CD4-positive, alpha-beta T cell treated with Interleukin-1 beta for 1 hour (primary cell): ENCODE results near the gene MAP2K1.

ENCODE experiments used
- DNase-seq, 2 donors: peaks; one replicate each; pipeline ENCODE4 v3.0.0-alpha.2; 2020 to 2022

The MAP2K1 gene

DNA sequence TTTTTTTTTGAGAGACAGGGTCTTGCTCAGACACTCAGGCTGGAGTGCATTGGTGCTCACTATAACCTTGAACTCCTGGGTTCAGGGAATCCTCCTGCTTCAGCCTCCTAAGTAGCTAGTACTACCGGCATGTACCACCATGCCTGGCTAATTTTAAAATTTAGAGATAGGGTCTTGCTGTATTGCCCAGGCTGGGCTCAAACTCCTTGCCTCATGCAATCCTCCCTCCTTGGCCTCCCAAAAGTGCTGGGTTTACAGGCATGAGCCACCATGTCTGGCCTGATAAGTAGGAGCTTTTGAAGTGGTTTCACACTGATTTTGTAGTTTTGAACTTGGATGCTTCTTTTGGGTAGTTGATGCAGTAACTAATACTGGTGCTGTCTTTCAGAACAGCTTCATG is 7.8 kb downstream of the MAP2K1 start:
- no peak for DNase-seq

DNA sequence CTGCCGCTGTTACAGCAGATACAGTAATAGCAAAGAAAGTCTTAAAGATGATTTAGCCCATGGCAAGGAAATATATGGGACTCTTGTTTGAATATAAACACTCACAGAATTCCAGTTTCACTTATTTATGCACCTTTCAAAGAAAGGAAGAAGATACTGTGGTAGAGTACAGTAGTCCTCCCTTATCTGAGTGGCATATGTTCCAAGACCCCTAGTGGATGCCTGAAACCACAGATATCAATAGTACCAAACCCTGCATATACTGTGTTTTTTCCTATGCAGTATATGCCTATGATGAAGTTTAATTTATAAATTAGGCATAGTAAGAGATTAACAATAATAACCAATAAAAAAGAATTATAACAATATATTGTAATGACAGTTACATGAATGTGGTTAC is 8.2 kb downstream of the MAP2K1 start:
- no peak for DNase-seq

DNA sequence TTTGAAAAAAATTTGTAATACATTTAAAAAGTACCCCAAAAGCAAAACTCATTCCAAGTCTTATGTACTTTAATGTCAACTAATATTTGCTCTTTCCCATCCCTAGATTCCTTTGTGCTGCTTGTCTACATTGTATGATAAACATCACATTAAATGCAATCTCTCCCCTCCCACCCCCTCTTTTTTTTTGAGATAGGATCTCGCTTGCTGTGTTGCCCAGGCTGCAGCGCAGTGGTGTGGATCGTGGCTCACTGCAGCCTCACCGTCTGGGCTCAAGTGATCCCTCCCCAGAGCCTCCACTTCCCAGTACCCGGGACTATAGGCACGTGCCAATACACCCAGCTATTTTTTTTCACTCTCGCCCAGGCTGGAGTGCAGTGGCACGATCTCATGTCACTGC is 12.6 kb downstream of the MAP2K1 start:
- no peak for DNase-seq

DNA sequence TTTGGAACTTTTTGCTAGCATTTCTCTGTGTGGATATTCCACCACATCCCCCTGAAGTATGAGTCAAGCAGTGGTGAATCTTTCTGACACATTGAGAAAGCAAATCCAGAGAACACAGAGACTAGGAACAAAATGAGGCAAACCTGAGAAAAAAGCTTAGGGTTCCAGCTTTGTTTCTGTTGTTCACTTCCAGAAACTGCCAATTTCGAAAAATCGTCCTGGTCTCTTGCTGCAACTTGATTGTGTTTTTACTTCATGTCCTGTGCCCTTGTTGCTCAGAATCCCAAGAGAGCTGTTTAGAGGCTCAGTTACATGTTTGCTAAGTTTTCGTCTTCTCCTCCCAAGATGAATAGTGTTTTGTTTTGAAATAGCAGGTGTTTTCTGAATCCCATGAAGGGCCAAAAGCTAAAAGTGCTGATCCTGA is 13.7 kb downstream of the MAP2K1 start:
- no peak for DNase-seq

DNA sequence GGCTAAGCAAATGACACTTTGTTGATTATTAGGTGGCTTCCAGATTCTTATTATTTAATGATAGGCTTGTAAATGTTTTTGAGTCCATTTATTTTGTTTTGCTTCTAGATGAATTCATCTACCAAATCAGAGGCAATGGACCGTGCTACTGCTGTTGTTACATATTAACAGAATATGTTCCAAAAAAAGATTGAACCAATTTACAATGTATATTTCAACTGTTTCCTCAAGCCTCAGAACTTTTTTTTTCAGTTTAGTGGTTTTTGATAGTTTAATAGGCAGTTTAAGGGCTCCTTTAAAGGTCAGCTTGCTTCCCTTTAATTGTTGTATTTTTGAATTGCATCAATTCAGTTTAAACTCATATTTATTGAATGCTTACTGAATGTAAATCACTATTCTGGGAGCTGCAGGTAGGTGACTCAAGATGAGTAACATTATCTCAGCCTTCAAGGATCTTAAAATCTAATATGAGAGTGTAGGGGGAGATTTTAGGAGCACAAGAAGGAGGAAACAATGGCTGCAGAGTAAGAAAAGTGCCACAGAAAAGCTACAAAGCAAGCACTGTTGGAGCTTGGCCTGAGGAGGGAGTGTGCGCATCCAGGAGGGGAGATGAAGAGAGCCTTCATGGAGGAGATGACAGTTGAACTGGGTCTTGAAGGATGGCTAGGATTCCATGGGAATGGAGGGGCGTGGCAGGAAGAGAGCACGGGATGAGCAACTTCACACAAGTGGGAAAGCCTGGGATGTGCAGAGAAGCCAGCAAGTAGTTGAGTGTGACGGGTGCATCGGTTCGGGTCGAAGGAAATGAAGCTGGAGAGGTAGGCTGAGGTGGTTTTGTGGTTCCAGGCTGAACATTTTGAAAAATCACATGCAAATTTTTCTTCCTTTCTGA is 14.7 kb downstream of the MAP2K1 start:
- DNase-seq, result peak in 1 of 2 donors; percentile 14

DNA sequence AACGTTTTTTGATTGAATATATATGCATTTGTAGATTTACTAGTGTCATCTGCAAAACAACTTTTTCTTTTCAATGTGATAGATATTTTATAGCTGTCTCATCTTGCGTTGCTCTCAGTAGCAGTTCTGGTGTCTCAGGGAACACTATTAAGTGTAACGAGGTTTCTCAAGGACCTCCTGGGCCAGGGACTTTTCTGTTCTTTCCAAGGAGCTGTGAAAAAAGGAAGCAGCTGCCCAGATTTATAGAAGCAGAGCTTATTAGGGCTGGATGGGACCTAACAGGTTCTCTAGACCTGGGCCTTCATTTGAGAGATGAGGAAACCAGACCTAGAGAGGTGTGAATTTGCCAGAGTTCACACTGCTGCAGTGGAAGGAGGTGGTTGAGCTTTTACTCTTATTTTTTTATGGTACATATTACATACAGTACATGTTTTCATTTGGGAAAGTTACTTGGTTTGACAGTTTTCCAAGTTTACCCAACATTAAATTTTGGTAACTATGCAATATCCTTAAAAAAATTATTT is 16.1 kb downstream of the MAP2K1 start:
- DNase-seq, result no peak

DNA sequence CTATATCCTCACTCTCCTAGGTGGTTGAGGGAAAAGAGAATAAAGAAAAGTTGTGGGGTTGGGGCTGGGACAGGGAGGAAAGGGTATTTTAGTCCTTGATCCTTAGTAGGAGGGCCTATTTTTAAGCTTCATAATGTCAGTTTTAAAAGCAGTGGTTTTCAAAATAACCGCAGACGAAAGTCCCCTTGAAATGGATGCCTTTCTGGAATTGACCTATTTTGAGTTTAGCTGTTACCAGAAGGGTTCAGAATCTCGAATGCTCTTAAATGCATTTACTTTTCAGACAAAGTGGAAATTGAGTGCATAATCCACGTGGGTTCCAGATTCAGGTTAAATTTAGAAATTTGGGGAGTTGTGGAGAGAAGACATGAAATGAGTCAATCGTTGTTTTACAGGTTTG is 16.6 kb downstream of the MAP2K1 start:
- no peak for DNase-seq

DNA sequence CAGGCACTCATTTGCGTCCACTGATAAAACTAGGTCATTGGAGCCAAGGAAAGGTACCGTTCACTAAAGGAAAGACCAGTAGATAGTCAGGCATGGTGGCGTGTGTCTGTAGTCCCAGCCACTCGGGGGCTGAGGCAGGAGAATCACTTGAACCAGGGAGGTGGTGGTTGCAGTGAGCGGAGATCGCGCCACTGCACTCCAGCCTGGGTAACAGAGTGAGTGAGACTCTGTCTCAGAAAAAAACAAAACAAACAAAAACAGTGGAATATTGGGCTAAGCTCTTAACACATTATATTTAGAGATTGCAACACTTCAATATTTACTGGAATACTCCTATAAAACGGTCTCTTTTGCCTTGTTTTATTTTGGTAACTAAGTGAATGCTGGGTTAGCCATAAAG is 17.4 kb downstream of the MAP2K1 start:
- no peak for DNase-seq

DNA sequence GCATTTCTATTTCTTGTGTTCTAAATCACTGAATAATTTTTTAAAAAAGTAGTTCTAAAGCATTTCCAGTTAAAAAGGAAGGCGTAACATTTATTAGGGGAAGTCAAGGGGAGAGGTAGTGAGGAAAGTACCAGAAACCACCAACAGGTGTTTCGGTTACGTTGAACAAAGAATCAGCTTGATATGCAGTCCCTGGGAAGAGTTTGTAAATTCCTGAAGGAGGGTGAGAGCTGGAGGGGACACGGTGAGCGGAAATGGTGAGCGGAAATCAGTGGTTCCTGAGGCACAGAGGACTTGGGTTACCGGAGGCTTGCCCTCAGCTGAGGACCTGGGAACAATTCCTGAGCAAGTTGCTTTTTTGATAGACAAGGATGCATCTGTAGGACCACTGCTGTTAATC is 17.8 kb downstream of the MAP2K1 start:
- DNase-seq, result no peak

DNA sequence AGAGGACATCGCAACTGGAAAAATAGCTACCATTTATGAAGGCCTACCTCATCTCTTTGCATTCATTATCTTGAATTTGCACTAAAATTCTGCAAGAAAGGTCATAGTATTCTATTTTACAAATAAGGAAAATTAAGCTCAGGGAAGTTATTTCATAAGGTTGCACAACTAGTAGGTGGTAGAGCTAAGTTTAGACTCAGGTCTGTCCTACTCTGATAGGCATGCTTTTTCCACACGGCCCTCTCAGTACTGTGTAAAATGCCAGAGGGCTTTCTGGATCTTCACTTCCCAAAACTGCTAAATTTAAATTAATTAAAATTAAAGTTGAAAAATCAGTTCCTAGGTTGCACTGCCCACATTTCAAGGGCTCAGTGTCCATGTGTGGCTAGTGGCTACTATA is 18.3 kb downstream of the MAP2K1 start:
- DNase-seq, result no peak

DNA sequence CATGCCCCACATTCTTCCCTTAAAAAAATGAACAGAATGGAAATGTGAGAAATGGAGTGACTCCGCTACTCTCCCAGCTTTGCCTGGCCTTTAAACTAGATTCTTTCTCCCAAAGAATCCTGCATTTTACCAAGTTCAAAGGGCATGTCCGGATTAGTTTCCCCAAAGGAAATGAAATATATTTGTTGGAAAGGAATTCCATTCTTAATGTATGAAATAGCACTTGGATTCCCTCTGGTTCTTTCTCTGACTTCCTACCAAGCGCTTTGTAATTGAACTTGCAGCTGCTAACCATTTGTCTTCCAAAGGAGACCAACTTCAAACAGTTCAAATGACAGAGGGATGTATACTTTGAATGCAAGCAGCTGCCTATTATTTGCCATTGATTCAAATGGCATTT is 18.9 kb downstream of the MAP2K1 start:
- DNase-seq, result no peak

DNA sequence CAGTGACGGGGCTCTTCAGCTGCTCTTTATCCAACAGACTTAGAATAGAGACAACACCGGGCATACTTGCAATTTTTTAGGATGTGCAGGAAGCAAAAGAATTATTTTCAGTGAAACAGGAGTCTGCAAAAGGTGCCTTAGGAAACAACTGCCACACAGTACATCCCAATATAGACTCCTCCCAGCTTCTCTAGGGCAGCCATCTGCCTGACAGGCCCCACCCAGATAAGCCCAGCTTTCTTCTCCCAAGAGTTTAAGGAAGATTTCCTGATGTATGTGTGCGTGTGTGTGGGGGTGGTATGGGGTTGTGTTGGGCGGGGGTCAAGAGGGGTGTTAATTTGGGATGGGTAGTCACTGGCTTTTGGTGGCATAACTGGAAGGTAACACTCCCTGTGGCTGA is 21.5 kb downstream of the MAP2K1 start:
- no peak for DNase-seq

DNA sequence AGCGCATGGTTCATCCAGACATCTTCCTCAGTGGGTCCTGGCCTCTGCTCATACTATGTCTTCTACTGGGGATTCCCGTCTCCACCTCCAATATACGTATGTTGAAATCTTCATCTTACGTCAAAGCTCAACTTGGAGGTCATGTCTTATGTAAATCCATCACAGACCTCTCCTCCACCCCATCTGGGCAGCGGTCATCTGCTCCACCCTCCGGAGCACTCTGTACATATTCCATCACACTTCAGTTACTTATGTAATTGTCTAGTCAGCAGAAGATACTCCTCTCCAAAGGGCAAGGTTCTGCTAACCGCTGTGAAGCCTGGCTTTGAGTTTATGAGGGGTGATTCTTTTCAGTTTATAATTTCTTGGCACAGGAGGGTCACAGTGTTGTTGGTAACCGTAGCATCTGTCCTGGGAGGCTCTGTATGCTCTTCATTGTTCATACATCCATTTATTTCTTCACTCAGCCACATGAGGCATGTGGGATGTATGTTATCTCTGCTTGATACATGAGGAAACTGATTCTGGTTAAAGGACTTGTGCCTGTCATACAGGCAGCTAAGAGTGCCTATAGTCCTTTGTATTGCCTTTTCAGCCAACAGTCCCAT is 22.1 kb downstream of the MAP2K1 start:
- peak in 1 of 2 donors; percentile 68 for DNase-seq

DNA sequence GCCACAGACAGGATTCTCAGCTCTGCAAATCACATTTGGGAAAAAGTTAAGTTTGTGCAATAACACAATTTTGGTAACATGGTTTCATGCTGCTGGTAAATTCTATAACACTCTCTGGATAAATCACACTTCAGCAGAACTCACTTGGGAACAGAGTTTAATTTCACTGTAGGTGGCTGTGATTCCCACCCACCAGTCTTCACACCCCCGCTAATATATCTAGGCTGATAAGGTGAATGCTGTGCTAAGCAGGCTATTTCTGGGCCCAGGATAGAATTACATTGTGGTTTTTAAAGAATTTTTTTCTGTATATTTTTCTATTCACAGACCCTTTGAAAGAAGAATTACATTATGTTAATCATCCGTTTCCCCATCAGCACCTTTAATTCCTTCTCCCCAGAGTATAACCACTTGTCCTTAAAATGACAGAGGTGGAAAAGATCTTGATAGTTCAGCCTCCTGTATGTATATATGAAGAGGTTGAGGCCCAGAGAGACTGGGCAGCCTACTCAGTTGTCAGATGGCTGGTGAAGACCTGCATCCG is 22.9 kb downstream of the MAP2K1 start:
- DNase-seq, result no peak

DNA sequence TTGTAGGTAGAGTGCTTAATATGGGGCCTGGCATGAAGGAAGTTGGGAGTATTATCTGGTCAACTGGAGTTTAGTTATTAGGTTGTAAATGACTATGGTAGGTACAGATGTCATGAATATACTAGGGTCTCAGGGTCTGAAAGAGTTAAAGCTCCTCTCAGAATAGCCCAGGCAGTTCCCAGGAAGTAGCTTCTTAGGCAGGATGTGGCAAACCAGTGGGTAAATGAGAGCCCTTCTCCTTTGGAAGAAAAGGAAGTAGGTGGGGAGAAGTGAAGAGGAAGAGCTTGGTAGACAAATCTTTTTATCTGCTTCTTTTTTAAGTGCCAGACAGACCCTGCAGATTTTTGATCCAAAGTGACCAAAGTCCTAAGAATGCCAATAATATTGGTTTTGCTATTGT is 24.5 kb downstream of the MAP2K1 start:
- DNase-seq, result peak in 1 of 2 donors; percentile 18

DNA sequence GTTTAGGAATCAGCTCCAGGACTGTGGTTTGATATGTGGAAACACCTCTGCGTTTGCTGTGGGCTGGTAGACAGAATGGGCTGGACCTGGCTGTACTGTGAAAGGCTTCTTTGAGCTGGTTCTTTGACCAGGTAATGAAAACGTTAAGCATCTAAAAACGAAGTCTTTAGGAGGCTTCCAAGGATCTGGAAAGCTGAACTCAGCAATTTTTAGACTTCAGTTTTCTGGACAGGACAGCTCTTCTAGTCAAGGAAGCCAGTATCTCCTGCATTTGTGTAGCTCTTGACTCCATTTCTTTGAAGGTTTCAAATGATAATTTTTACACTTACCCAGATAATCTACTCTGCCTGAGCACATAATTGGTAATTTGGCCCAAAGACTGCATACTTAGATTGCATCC is 25.5 kb downstream of the MAP2K1 start:
- DNase-seq, result no peak

DNA sequence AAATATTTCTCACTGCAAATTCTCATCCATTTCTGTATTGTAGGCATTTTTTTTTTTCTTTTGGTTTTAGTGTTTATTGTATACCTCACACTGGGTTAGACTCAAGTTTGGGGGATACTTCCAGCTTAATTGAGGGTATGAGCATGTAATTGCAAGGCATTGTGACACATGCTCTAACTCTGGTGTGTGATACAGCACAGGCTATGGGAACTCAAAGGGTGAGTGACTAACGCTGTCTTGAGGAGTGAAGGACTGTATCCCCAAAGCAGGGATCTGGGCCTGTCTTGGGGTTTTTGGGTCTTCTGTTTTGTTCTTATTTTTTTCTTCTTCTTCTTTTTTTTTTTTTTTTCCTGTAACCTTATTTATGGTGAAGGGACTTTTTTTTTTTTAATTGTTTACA is 26.9 kb downstream of the MAP2K1 start:
- DNase-seq, result no peak

DNA sequence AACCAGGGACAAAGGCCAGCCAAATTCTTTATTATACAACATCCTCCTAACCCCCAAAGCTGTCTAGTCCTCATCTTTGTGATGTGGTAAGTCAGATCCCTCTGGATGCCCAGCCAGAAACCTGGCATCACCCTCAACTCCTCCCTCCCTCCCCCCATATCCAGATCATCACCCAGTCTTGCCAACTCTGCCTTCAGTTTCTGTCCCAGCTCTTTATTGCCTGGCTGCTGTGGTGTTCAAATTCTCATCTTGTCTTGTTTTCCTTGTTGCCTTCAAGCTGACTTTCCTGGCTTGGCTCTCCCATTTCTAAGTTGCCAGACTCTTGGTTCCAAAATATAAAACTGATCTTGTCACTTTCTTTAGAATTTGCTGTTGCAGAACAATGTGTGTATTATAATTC is 28.6 kb downstream of the MAP2K1 start:
- DNase-seq, result no peak

DNA sequence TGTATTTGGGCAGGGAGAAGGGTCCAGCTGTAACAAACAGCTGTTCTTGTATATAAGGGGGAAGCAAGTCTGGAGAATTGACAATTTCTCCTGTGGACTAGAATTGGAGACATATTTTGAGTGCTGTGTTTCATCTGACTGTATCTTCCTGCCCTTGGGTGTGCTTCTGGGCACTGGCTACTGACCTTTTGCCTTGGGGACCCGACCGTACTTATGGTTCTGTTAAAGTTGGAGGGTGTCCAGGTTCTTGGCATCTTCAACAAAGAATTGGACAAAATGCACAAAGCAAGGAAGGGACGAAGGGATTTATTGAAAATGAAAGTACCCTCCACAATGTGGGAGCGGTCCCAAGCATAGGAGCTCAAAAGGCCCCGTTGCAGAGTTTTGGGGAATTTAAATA is 31.0 kb downstream of the MAP2K1 start:
- no peak for DNase-seq

DNA sequence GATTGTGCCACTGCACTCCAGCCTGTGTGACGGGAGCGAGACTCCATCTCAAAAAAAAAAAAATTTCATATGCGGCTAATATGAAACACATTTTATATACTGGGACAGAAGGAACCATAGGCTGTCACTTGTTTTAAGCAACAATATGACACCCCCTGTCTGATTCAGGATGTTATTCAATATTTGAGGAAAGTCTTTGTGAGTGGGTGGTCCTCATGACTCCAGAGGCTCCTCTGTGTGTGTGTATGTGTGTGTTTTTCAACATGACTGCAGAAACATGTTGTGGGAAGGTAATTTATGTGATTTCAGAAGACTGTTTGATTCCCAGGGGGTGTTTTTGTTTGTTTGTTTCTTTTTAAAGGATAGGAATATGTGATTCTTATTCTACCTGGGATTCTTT is 32.8 kb downstream of the MAP2K1 start:
- no peak for DNase-seq

DNA sequence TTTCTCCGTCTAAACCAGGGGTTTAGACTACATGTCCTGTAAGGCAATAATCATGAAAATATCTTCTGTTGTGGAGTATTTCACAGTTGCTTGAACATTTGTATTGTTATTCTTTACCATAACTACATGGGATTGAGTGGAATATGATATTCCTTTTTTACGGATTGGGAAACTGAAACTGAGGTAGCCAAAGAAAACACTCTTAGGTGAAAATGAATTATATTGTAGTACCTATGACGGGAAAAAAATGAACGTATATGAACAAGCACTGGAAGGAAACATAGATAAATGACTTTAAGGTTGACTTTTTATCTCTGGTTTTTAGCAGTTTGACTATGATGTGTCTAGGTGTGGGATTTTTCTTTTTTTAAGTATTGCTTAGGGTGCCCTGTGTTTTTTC is 35.6 kb downstream of the MAP2K1 start:
- no peak for DNase-seq

DNA sequence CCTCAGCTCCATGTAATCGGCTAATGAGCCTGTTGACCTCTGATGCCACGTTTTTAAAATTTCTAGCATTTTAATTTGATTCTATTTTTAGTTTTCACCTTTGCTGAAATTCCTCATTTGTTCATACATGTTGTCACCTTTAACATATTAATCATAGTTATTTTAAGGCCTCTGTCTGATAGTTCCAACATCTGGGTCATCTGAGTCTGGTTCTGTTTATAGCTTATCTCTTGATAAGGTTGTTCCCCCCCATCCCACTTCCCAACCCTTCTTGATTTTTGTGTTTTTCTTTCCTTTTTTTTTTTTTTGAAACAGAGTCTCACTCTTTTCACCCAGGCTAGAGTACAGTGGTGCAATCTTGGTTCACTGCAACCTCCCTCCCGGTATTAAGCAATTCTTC is 36.4 kb downstream of the MAP2K1 start:
- no peak for DNase-seq

DNA sequence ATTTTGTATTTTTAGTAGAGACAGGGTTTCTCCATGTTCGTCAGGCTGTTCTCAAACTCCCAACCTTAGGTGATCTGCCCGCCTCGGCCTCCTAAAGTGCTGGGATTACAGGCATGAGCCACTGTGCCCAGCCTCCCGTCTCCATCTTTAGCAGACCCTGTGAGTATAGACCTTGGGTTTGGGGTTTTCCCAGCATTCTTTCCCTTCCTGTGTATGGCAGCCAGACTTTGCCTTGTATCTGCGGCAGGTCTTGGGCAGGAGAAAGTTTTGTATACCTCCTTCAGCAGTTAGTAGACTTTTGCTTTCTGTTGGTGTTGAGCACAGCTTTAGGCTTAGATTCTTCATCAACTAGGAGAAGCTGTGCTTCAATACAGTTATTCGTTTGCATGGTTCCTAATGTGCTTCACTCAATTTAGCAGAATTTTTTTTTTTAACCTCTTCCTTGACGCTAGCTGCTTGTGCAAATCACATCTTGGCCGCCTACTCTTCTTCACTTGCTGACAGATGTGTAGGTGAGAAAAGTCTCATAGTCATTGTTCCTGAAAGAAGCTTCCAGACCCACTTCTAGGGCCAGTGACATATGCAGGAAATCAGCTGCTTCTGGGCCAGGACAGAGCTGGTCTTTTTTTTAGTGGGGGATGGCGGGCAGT is 38.4 kb downstream of the MAP2K1 start:
- DNase-seq, result no peak

DNA sequence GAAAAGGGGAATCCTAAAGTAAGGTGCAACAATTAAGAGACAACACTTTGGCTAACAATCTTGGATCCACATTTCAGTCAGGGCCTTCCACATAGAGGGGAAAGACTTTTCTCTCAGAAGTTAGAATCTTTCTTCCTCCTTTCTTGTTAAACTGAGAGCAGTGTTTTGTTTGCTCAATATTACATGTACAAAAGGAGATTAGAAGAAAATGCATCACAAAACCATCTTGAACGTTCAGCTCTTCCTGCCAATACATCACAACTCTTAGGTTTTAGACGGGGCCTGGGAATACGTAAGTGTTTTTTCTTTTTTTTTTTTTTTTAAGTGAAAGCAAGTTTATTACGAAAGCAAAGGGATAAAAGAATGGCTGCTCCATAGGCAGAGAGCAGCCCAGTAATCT is 39.1 kb downstream of the MAP2K1 start:
- no peak for DNase-seq
